Fibroblast of the aortic adventitia (primary cell): Measurements from ENCODE around the gene HES1. TPM values are rescaled to one million over a fixed set of nuclear protein-coding genes. Genes with fewer than 3 reads are reported as not detected.

Experiments
- DNase-seq: peaks from one replicate; pipeline ENCODE4 v3.0.0-alpha.2; 2010; ENCODE audit warnings: low read depth
- H3K4me3 ChIP-seq: 2 replicates; pipeline ENCODE4 v1.5.1; 2011; ENCODE audit warnings: low read depth, mild to moderate bottlenecking, control low read depth, low read length, moderate library complexity
- total RNA-seq: library from RNA; depleted of rRNA; stranded (reverse); fragments of >200 nt; gene quantifications from 2 replicates; pipeline ENCODE4 v1.2.3, GENCODE V29; 2012; ENCODE audit warnings: low replicate concordance
- TF ChIP-seq, protein P1 (sequence below): IDR thresholded peaks from 2 replicates; pipeline ENCODE4 v1.5.1; 2011; ENCODE audit warnings: mild to moderate bottlenecking, low read length, control low read depth, inconsistent platforms; ENCODE audit not compliant: insufficient read depth

HES1 gene
- total RNA-seq, 1 donor, result 0.81 TPM

DNA sequence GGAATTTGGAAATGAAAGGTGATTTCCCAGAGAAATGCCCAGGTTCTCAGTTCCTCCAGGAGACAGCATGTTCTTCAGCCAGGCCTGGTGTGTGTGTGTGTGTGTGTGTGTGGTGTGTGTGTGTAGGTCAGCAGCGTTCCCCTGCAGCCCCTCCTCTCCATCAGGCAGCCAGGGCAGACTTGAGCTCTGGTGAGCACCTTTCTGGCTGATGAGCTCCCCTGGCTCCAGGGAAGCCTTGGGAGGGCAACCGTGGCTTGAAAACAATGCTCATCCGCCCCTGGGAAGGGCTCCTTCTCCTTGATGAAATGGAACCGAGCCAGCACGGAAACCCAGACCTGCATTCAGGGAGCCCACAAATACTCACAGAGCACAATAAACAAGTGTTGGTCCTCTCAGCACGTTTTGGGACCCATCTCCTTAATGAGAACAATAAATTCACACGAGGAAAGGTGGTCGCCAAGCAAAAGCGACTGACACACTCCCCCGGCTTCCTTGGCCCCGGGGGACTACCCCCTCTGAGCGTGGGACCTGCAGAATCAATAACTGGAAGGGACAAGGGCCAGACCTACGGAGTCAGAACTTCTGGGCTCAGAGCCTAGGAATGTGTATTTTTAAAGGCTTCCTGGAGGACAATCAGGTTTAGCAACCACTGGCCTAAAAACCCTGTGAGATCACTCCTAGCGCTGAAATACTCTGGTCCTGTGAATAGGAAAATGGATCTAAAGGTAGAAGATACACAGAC, 38.6 kb upstream of the HES1 start:
- TF ChIP-seq, protein P1, sequence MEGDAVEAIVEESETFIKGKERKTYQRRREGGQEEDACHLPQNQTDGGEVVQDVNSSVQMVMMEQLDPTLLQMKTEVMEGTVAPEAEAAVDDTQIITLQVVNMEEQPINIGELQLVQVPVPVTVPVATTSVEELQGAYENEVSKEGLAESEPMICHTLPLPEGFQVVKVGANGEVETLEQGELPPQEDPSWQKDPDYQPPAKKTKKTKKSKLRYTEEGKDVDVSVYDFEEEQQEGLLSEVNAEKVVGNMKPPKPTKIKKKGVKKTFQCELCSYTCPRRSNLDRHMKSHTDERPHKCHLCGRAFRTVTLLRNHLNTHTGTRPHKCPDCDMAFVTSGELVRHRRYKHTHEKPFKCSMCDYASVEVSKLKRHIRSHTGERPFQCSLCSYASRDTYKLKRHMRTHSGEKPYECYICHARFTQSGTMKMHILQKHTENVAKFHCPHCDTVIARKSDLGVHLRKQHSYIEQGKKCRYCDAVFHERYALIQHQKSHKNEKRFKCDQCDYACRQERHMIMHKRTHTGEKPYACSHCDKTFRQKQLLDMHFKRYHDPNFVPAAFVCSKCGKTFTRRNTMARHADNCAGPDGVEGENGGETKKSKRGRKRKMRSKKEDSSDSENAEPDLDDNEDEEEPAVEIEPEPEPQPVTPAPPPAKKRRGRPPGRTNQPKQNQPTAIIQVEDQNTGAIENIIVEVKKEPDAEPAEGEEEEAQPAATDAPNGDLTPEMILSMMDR, result no peak
- peak; percentile 49 for DNase-seq
- no peak overlapping the region for H3K4me3 ChIP-seq

DNA sequence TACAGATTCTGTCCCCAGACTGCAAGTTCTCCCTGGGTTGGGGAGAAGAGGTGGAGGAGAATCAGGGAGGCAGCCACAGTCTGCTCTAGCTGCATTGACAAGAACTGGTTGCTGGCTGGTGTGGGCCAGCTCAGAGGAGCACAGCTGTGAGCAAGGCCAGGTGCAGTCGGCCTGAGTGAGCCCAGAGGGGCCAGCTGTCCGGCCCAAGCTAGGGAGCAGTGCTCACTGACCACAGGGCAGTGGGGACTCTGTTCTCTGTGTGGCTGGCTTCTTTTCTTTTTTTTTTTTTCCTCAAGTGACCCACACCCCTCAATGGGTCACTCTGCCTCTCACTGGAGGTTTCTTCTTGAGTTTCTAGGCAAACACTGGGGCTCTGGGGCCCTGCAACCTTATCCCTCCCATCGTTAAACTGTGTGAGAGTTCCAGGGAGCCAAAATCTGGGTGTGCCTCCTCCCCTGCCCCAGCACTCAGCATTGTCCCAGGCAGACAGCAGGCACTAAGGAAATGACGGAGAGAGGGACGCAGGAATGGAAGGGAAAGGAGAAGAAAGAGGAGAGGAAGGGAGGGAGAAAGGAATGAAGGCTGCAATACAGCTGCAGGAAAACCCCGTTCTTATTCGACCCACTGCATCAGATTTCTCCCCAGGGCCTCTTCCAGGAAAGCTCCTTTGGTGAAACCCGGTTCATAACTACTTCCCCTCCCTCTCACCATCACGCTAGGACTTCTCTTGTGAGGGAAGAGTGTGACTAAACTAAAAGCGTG, 37.7 kb upstream of the HES1 start:
- TF ChIP-seq, protein P1, result no peak
- no peak overlapping the region for H3K4me3 ChIP-seq
- peak; percentile 30 for DNase-seq

GRCh38 chr3:194098843-194099183, 37.1 kb upstream of the HES1 start:
- no peak for DNase-seq
- TF ChIP-seq, protein P1, result no peak
- H3K4me3 ChIP-seq, result no peak overlapping the region

DNA sequence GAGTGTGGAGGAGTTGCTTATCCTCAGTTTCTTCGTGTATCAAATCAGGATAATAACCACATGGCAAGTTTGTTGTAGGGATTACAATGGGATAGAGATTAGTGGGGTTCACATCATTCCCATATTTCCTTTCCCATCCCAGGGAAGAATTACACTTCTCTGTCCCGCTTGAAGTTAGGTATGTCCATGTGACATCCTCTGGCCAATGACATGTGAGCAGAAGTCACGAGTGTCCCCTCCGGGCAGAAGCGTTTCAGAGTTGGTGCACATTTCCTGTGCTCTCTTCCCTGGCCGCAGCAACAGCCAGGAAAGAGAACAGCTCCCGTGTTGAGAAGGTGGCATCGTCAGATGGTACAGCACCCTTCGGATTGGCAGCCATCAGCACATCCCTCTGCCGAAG, 36.7 kb upstream of the HES1 start:
- DNase-seq, result no peak
- no peak overlapping the region for H3K4me3 ChIP-seq
- TF ChIP-seq, protein P1, result no peak

DNA sequence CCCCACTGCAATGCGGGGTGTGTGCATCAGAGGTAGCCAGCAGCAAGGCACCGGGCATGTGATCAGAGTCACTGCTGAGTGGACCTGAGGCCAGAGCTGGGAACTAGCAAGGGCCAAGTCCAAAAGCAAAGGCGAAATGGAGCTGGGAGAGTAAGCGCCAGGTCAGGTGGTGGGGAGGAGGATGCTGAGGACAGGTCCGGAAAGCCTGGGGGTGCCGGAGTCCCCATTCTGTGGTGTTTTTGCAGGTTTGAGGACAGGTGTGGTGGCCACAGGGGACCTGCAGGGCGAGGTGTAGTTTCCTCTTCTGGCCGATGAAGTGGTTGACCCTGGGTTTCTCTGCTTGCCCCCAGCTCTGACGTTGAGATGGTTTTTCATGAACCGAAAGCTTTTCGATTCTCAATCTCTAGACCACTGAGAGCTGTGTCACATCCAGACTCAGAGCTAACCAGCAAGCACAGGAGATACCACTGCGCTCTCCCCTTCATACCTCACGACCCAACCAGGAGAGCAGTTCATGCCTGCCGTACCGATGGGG, 35.0 kb upstream of the HES1 start:
- DNase-seq, result no peak
- TF ChIP-seq, protein P1, result no peak
- H3K4me3 ChIP-seq, result no peak overlapping the region

- DNase-seq, result no peak
- TF ChIP-seq, protein P1, result no peak
- H3K4me3 ChIP-seq, result no peak overlapping the region
Measured at GRCh38 chr3:194101592-194102432, 34.1 kb upstream of the HES1 start.
